ENCODE measurements around the gene FOXP1. TPM values are rescaled to one million over a fixed set of nuclear protein-coding genes. Genes with fewer than 3 reads are reported as not detected.

The FOXP1 gene
- total RNA-seq, 1 donor from 2014 or later, result 71.3 TPM

- H3K27ac Mint-ChIP-seq (ENCODE audit: unreplicated experiment), result no peak overlapping the region
- no peaks in the 10 kb centered on the region for H3K9me3 Mint-ChIP-seq (ENCODE audit: unreplicated experiment)
- H3K4me3 Mint-ChIP-seq (ENCODE audit: unreplicated experiment), result no peak overlapping the region
- no peak for DNase-seq (ENCODE audit: low spot score)
- no peaks in the 10 kb centered on the region for H3K27me3 Mint-ChIP-seq (ENCODE audit: unreplicated experiment)
- H3K36me3 Mint-ChIP-seq (ENCODE audit: low read depth, unreplicated experiment), result no peaks in the 10 kb centered on the region
- no peak for TF ChIP-seq CTCF (IDR thresholded peaks at IDR 0.05; ENCODE audit: unreplicated experiment)
- peaks cover 8% of the 10 kb centered on the region for H3K4me1 Mint-ChIP-seq (ENCODE audit: unreplicated experiment)
These were observed 650.3 kb downstream of the FOXP1 start for GRCh38 chr3:70933105-70933810.

- H3K9me3 Mint-ChIP-seq (ENCODE audit: unreplicated experiment), result no peaks in the 10 kb centered on the region
- no peak overlapping the region for H3K27ac Mint-ChIP-seq (ENCODE audit: unreplicated experiment)
- H3K4me3 Mint-ChIP-seq (ENCODE audit: unreplicated experiment), result no peak overlapping the region
- no peaks in the 10 kb centered on the region for H3K36me3 Mint-ChIP-seq (ENCODE audit: low read depth, unreplicated experiment)
- no peak for DNase-seq (ENCODE audit: low spot score)
- peaks cover 8% of the 10 kb centered on the region for H3K4me1 Mint-ChIP-seq (ENCODE audit: unreplicated experiment)
- H3K27me3 Mint-ChIP-seq (ENCODE audit: unreplicated experiment), result peaks cover 5% of the 10 kb centered on the region
- no peak for TF ChIP-seq CTCF (IDR thresholded peaks at IDR 0.05; ENCODE audit: unreplicated experiment)
These were observed 653.5 kb downstream of the FOXP1 start for GRCh38 chr3:70930066-70930465.

GRCh38 chr3:70927239-70927638, 656.3 kb downstream of the FOXP1 start:
- Mint-ChIP-seq H3K27ac (ENCODE audit: unreplicated experiment) (no peak overlapping the region), H3K4me3 (ENCODE audit: unreplicated experiment) (no peak overlapping the region), H3K36me3 (ENCODE audit: low read depth, unreplicated experiment) (no peaks in the 10 kb centered on the region), H3K27me3 (ENCODE audit: unreplicated experiment) (peaks cover 5% of the 10 kb centered on the region), H3K4me1 (ENCODE audit: unreplicated experiment) (no peaks in the 10 kb centered on the region), H3K9me3 (ENCODE audit: unreplicated experiment) (no peaks in the 10 kb centered on the region)
- no peak for TF ChIP-seq CTCF (IDR thresholded peaks at IDR 0.05; ENCODE audit: unreplicated experiment)
- no peak for DNase-seq (ENCODE audit: low spot score)

DNA sequence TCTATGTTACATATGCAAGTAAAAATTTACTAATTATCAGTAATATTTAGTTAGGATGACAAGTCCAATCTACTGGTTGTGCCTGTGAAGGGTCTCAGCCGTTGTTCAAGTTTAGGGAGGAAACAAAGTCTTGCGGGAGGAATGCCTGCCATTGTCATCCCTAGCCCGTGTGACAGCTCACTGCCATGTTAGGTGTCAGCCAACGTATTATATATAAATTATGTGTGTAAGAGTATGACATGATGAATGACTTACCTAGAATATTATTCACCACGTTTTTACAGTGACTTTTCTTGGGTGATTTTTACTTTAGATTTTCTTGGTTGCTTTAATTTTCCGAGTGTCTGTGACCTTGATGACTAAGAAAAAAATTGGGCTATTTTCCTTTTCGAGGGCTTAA, 656.7 kb downstream of the FOXP1 start:
- no peak overlapping the region for H3K27ac Mint-ChIP-seq (ENCODE audit: unreplicated experiment)
- H3K4me1 Mint-ChIP-seq (ENCODE audit: unreplicated experiment), result no peaks in the 10 kb centered on the region
- no peaks in the 10 kb centered on the region for H3K36me3 Mint-ChIP-seq (ENCODE audit: low read depth, unreplicated experiment)
- no peak for TF ChIP-seq CTCF (IDR thresholded peaks at IDR 0.05; ENCODE audit: unreplicated experiment)
- no peaks in the 10 kb centered on the region for H3K9me3 Mint-ChIP-seq (ENCODE audit: unreplicated experiment)
- no peak overlapping the region for H3K4me3 Mint-ChIP-seq (ENCODE audit: unreplicated experiment)
- H3K27me3 Mint-ChIP-seq (ENCODE audit: unreplicated experiment), result peaks cover 5% of the 10 kb centered on the region
- no peak for DNase-seq (ENCODE audit: low spot score)

DNA sequence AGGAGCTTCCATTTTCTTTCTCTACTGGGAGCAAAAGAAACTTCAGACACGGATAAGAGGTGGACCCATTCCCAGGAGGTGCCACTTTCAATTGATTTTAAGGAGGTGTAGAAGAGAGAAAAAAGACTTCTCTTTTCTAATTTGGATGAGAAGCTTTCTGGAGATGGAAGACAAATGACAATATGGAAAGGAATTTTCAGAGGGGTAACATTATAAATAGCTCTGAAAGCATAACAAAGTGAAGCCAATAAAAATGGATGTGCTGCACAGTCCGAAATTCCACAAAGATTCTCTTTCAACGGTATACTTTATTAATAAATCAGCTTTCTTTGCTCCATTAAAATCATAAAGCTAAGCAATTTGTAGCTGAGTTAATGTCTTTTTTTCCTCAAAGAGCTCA, 663.9 kb downstream of the FOXP1 start:
- H3K4me1 Mint-ChIP-seq (ENCODE audit: unreplicated experiment), result peaks cover 3% of the 10 kb centered on the region
- H3K36me3 Mint-ChIP-seq (ENCODE audit: low read depth, unreplicated experiment), result no peaks in the 10 kb centered on the region
- no peak for TF ChIP-seq CTCF (IDR thresholded peaks at IDR 0.05; ENCODE audit: unreplicated experiment)
- H3K4me3 Mint-ChIP-seq (ENCODE audit: unreplicated experiment), result no peak overlapping the region
- H3K9me3 Mint-ChIP-seq (ENCODE audit: unreplicated experiment), result no peaks in the 10 kb centered on the region
- no peak overlapping the region for H3K27ac Mint-ChIP-seq (ENCODE audit: unreplicated experiment)
- H3K27me3 Mint-ChIP-seq (ENCODE audit: unreplicated experiment), result no peaks in the 10 kb centered on the region
- no peak for DNase-seq (ENCODE audit: low spot score)
